Glomerular endothelial cell (primary cell): ENCODE measurements around the gene HSPA1A. TPM values are rescaled to one million over a fixed set of nuclear protein-coding genes. Genes with fewer than 3 reads are reported as not detected.
"Not testable (repeated sequence)": the region's sequence is repeated elsewhere in the genome, so short reads cannot be mapped to it uniquely, and the experiment has no call there.

Source experiments
- DNase-seq: peaks from one replicate; pipeline ENCODE4 v3.0.0-alpha.2; 2011; ENCODE audit warnings: low read depth, low spot score; ENCODE audit errors: extremely low read depth
- total RNA-seq: library from RNA; depleted of rRNA; stranded (reverse); fragments of >200 nt; gene quantifications from 2 replicates; pipeline ENCODE4 v1.2.3, GENCODE V29; 2015

Gene HSPA1A
- total RNA-seq, 1 donor from 2014 or later: 140 TPM

GRCh38 chr6:31780507-31781243, 34.7 kb upstream of the HSPA1A start:
- no peak for DNase-seq

GRCh38 chr6:31781244-31782125, 33.9 kb upstream of the HSPA1A start:
- DNase-seq: no peak

GRCh38 chr6:31782126-31782855, 33.1 kb upstream of the HSPA1A start:
- no peak for DNase-seq

GRCh38 chr6:31784098-31784925, 31.0 kb upstream of the HSPA1A start:
- no peak for DNase-seq

- DNase-seq: no peak
These were observed 29.9 kb upstream of the HSPA1A start for GRCh38 chr6:31785475-31785874.

DNA sequence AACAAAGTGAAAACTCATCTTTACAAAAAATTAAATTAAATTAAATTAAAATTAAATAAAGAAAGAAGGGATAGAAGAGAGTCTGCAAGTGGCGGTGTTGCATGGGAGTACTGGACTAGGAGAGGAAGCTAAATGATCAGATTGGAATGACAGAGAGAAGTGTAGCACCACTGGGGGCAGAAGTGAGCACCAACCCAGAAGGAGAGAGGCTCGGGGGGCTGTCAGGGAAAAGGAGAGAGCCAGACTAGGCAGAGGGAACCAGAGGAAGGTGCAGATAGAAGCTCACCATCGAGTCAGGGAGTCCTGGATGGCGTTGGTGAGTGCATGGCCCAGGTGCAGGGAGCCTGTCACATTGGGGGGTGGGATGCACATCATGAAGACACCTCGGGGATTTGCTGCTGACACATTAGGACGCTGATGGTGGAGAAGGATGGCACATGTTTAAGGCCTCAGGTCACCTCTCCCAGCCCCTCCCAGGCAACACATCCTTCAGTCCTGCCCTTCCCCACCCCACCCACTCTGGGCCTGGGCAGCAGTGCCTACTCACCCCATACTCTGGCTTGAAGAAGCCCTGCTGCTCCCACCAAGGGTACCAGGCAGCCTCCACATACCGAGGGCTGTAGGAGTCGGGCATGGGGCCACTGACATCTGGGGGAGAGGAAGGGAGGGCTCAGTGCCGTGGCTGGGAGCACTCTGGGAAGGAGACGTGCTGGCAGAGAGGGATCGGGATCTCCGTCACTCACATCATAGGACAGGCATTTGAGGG, 23.8 kb upstream of the HSPA1A start:
- no peak for DNase-seq

DNA sequence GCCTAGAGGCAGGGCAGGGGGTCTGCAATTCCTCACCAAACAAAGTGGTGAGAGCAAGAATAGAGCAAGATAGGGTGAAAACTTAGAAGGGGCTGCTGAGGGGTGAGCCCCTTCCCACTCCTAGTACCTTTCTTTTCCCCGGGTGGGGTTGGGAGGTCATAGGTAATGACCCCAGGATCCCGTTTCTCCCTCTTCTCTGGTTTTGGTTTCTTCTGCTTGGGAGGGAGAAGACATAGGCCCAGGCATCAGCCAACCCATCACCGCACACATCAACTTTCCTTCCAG, 23.3 kb upstream of the HSPA1A start:
- DNase-seq: no peak

DNA sequence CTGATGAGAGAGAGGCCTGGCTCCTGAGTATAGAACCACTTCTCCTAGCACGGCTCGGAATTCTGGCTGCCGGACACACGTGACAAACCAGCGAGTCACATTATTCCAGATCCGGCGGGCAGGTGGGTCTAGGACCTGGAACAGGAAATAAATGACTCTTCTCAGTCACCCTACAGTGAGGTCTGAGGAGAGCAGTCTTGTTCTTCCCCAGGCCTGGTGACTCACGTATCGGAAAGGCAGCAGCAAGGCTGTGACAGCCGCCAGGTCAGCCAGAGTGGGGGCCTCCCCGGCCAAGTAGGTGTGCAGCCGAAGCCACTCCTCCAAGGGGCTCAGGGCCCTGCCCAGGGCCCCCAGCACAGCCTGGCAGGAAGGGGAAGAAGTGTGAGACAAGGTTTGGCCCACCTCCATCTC, 22.6 kb upstream of the HSPA1A start:
- DNase-seq: no peak

- DNase-seq: not testable (repeated sequence)
These were observed 21.5 kb upstream of the HSPA1A start for GRCh38 chr6:31793927-31794245.

DNA sequence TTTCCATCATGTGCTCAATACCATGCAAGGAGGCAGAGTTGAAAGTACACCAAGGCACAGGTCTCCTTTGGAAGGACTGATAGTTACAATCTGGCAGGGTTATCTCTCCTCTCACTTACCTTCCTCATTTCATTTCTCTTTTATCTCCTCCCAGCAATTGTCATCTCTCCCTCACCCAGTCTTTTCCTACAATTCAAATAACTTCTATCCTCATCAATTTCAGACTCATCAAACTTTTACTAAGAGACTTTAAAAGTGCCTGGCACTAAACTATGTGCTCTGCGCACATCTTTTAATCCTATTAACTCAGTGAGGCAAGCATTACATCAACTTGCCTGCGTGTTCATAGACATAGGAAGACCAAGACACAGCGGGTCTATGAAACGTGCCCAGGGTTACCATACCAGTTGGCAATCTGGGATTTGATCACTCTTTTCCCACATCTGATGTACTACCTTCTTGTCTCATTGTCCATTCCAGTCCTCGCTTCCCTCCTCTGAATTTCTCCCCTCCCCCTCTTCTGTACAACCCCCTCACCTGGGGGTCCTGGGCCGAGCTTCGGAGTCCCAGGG, 21.0 kb upstream of the HSPA1A start:
- DNase-seq: no peak

- DNase-seq: no peak
These were observed 20.3 kb upstream of the HSPA1A start for GRCh38 chr6:31794866-31795615.

DNA sequence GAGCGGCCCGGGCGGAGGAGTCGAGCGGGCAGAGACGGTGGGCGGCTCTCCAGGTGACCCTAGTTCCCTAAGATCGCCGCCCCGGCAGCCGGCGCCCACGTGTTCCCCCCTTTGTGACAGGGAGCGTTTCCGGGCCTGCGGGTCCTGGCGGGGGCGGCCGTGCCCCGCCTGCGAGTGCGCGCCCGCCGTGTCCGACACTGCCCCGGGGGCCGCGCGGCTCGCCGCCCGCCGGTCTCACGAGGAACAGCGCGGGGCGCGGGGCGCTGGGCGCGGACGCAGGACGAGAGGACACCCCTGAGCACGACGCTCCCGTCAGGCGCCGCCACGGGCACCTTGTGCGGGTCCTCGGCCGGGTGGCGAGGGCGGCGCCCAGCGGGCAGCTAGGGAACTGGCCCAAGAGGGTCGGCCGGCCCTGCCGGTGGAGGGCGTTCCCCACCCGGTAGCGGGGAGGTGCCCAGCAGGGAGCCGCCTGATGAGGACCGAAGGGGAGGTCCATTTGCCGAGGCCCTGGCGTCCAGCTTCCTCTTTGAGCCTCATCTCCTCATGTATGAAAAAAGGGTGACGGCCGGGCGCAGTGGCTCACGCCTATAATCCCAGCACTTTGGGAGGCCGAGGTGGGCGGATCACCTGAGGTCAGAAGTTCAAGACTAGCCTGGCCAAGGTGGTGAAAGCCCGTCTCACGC, 19.6 kb upstream of the HSPA1A start, which contains the start of gene VARS1:
TSS of gene VARS1 (minus strand) at position 137 of the 683 bp plus-strand sequence. CDS start 535 bp downstream, outside the sequence.
- no peak for DNase-seq

DNA sequence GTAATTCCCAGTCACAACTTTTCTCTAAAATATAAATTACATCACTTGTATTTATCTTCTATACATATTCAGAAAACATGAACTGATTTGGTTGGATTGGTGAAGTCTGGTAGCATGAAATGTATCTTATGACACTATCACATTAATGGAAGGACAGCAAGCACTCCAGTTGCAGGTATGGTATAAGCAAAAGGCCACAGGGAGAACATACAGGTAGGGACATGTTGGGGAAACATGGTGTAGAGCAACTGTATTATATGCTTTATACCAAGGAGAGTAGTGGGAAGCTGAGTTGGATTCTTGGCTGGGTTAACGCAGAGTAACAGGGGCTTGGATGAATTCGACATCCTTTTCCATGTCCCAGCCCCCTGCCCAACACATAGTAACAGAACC, 18.4 kb upstream of the HSPA1A start:
- no peak for DNase-seq

- no peak for DNase-seq
These were observed 17.8 kb upstream of the HSPA1A start for GRCh38 chr6:31797588-31797987.

- DNase-seq: no peak
These were observed 15.6 kb upstream of the HSPA1A start for GRCh38 chr6:31799781-31800180.

GRCh38 chr6:31801031-31801927, 14.1 kb upstream of the HSPA1A start:
- DNase-seq: not testable (repeated sequence)

GRCh38 chr6:31805939-31806469, 9.3 kb upstream of the HSPA1A start:
- DNase-seq: no peak
